ENCODE results near the gene NSD2. TPM values are rescaled to one million over a fixed set of nuclear protein-coding genes. Genes with fewer than 3 reads are reported as not detected.

The NSD2 gene
- total and polyA plus RNA-seq, 9 of the 15 experiments (the other 6 are each of a cell fraction or from before 2014, with no cell fraction given): 6.4 to 126 (median 58.8) TPM

GRCh38 chr4:2008921-2009650, 137.9 kb downstream of the NSD2 start, which contains the start of gene NELFA (continued):
- TF ChIP-seq NFXL1 (CRISPR knock-in tag; IDR thresholded peaks at IDR 0.05) (no peak), PREB (CRISPR knock-in tag; IDR thresholded peaks at IDR 0.05) (peak; percentile 94; the same call in 1 of the 2 replicates), E2F1 (CRISPR knock-in tag; IDR thresholded peaks at IDR 0.05) (peak; percentile 95), MLLT1 (IDR thresholded peaks at IDR 0.05) (peak; percentile 15 to 47; a peak in 2 of 4 replicates), HMGXB4 (CRISPR knock-in tag; IDR thresholded peaks at IDR 0.05) (peak; percentile 94), RNF2 (IDR thresholded peaks at IDR 0.05) (peak; percentile 50), STAT6 (CRISPR knock-in tag; IDR thresholded peaks at IDR 0.05) (peak; percentile 82; the same call in 1 of the 2 replicates), U2AF1 (optimal IDR thresholded peaks at IDR 0.05; ENCODE audit: low read depth, low read length) (peak; percentile 71), TAF15 (IDR thresholded peaks at IDR 0.05; ENCODE audit: low read depth, low read length) (no peak), FOXM1 (IDR thresholded peaks at IDR 0.05; ENCODE audit: low read depth) (no peak), FOXM1 (CRISPR knock-in tag; IDR thresholded peaks at IDR 0.05; ENCODE audit: low read depth) (peak; percentile 93; the same call in 1 of the 2 replicates), ZFP91 (CRISPR knock-in tag; IDR thresholded peaks at IDR 0.05) (no peak)
- TF ChIP-seq, protein P1, sequence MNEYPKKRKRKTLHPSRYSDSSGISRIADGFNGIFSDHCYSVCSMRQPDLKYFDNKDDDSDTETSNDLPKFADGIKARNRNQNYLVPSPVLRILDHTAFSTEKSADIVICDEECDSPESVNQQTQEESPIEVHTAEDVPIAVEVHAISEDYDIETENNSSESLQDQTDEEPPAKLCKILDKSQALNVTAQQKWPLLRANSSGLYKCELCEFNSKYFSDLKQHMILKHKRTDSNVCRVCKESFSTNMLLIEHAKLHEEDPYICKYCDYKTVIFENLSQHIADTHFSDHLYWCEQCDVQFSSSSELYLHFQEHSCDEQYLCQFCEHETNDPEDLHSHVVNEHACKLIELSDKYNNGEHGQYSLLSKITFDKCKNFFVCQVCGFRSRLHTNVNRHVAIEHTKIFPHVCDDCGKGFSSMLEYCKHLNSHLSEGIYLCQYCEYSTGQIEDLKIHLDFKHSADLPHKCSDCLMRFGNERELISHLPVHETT (CRISPR knock-in tag; conservative IDR thresholded peaks at IDR 0.05 in 1 of 2, IDR thresholded peaks at IDR 0.05 in 1 of 2): peak in 1 of 2 experiments; percentile 94; a peak in 2 of 4 replicates

All from K562 (cell line).